SK-N-SH (cell line): ENCODE data around the gene PHACTR3.

Experiments
- EP300 ChIP-seq, 2 experiments: IDR thresholded peaks; 2 replicates each; pipeline versions ENCODE4 v1.4.0 to v1.6.1; 2012; ENCODE audit warnings: borderline replicate concordance in 1 of 2, low read depth in 1 of 2, low read length in 1 of 2
- FOSL2 ChIP-seq: IDR thresholded peaks from 2 replicates; pipeline ENCODE4 v1.4.0; 2012; ENCODE audit warnings: low read depth, mild to moderate bottlenecking, moderate library complexity, borderline replicate concordance
- GABPA ChIP-seq: IDR thresholded peaks from 2 replicates; pipeline ENCODE4 v1.4.0; 2012; ENCODE audit warnings: low read depth, mild to moderate bottlenecking
- JUND ChIP-seq: IDR thresholded peaks from 2 replicates; pipeline ENCODE4 v1.4.0; 2012
- MEF2A ChIP-seq: IDR thresholded peaks from 2 replicates; pipeline ENCODE4 v1.4.0; 2012; ENCODE audit warnings: low read depth, borderline replicate concordance
- MXI1 ChIP-seq: IDR thresholded peaks from 2 replicates; pipeline ENCODE4 v1.6.1; 2012; ENCODE audit warnings: mild to moderate bottlenecking, low read depth, low read length, improper control_type of control experiment
- NFIC ChIP-seq: IDR thresholded peaks from 2 replicates; pipeline ENCODE4 v1.4.0; 2012; ENCODE audit warnings: borderline replicate concordance
- RAD21 ChIP-seq: IDR thresholded peaks from 2 replicates; pipeline ENCODE4 v1.6.1; 2012; ENCODE audit warnings: mild to moderate bottlenecking, low read length
- SIN3A ChIP-seq: IDR thresholded peaks from 2 replicates; pipeline ENCODE4 v1.6.1; 2012; ENCODE audit warnings: low read depth, mild to moderate bottlenecking, low read length, moderate library complexity, borderline replicate concordance
- SMC3 ChIP-seq: IDR thresholded peaks from 2 replicates; pipeline ENCODE4 v1.6.1; 2012; ENCODE audit warnings: low read depth, low read length, improper control_type of control experiment
- TF ChIP-seq, protein P1 (sequence below): fragments of 200-600 bp; sonication (generic); IDR thresholded peaks from 2 replicates; pipeline ENCODE4 v1.6.1; 2017; ENCODE audit warnings: antibody characterized with exemption, mild to moderate bottlenecking, moderate library complexity
- TF ChIP-seq, protein P2 (sequence below): IDR thresholded peaks from 2 replicates; pipeline ENCODE4; 2012

DNA sequence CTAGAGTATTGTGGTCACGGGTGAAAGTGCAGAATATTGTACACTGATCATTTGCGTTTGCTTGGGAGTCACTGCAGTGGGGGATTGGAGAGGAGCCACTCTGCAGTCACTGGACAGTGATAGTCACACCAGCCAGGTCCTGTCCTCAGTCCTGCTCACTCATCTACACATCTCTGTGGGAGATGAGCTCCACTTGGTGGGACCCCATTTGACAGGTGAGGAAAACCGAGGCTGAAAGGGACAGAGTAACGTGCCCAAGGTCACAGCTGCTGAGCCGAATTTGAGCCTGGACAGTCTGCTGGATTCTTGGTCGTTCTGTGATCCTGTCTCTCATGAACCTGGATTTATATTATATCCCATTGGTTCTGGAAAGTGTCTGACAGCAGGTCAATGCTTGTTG, 17.7 kb upstream of the PHACTR3 start:
- TF ChIP-seq EP300 (IDR thresholded peaks at IDR 0.05; ENCODE audit: borderline replicate concordance in 1 of 2, low read depth in 1 of 2, low read length in 1 of 2) (no peak), JUND (no peak), MEF2A (no peak), MXI1 (no peak), SMC3 (no peak), GABPA (no peak), RAD21 (no peak), SIN3A (no peak), NFIC (no peak), FOSL2 (no peak)
- TF ChIP-seq, protein P1, sequence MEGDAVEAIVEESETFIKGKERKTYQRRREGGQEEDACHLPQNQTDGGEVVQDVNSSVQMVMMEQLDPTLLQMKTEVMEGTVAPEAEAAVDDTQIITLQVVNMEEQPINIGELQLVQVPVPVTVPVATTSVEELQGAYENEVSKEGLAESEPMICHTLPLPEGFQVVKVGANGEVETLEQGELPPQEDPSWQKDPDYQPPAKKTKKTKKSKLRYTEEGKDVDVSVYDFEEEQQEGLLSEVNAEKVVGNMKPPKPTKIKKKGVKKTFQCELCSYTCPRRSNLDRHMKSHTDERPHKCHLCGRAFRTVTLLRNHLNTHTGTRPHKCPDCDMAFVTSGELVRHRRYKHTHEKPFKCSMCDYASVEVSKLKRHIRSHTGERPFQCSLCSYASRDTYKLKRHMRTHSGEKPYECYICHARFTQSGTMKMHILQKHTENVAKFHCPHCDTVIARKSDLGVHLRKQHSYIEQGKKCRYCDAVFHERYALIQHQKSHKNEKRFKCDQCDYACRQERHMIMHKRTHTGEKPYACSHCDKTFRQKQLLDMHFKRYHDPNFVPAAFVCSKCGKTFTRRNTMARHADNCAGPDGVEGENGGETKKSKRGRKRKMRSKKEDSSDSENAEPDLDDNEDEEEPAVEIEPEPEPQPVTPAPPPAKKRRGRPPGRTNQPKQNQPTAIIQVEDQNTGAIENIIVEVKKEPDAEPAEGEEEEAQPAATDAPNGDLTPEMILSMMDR: no peak
- TF ChIP-seq, protein P2, sequence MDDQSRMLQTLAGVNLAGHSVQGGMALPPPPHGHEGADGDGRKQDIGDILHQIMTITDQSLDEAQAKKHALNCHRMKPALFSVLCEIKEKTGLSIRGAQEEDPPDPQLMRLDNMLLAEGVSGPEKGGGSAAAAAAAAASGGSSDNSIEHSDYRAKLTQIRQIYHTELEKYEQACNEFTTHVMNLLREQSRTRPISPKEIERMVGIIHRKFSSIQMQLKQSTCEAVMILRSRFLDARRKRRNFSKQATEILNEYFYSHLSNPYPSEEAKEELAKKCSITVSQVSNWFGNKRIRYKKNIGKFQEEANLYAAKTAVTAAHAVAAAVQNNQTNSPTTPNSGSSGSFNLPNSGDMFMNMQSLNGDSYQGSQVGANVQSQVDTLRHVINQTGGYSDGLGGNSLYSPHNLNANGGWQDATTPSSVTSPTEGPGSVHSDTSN: no peak
